ENCODE data around the gene KIAA1549. TPM values are rescaled to one million over a fixed set of nuclear protein-coding genes. Genes with fewer than 3 reads are reported as not detected.

KIAA1549 gene
- total and polyA plus RNA-seq, 2 donors (not counting 1 experiment from before 2014, with no cell fraction given), result under 0.01 to 0.52 TPM

GRCh38 chr7:138918756-138919155 is 62.4 kb downstream of the KIAA1549 start:
- Histone ChIP-seq H3K9me3 (ENCODE audit: control extremely low read depth in 1 of 3, control insufficient read depth in 2 of 3, insufficient read depth in 1 of 3, low read length in 2 of 3) (no peaks in the 10 kb centered on the region), H3K4me1 (ENCODE audit: control insufficient read depth in 2 of 2, insufficient read depth in 2 of 2, low read length in 2 of 2) (no peaks in the 10 kb centered on the region), H4K20me1 (ENCODE audit: control insufficient read depth, insufficient read depth, low read length, poor library complexity, severe bottlenecking) (no peaks in the 10 kb centered on the region), H2AFZ (ENCODE audit: insufficient read depth, low read depth, low read length, poor library complexity, severe bottlenecking) (no peak overlapping the region), H3K9ac (ENCODE audit: low read length) (no peak overlapping the region), H3K27ac (ENCODE audit: low read length in 2 of 2) (no peak overlapping the region), H3K79me2 (ENCODE audit: control insufficient read depth, insufficient read depth, low read length) (no peaks in the 10 kb centered on the region), H3K4me3 (ENCODE audit: control extremely low read depth in 1 of 5, extremely low read depth in 1 of 5, insufficient read depth in 1 of 5, low read depth in 2 of 5, low read length in 4 of 5) (no peak overlapping the region), H3K27me3 (replicated peaks in 1 of 4; ENCODE audit: control extremely low read depth in 1 of 4, control insufficient read depth in 3 of 4, insufficient read depth in 4 of 4, low read length in 3 of 4) (no peaks in the 10 kb centered on the region), H3K36me3 (replicated peaks in 1 of 2; ENCODE audit: control extremely low read depth in 1 of 2, control insufficient read depth in 1 of 2, extremely low read depth in 1 of 2, insufficient read depth in 2 of 2, low read length in 1 of 2) (no peaks in the 10 kb centered on the region), H3K4me2 (replicated peaks; ENCODE audit: low read depth, low read length, poor library complexity, severe bottlenecking) (no peak overlapping the region)
- H3K9me3 Mint-ChIP-seq (ENCODE audit: insufficient read depth), result no peaks in the 10 kb centered on the region
- TF ChIP-seq CTCF (IDR thresholded peaks at IDR 0.05) (no peak), EZH2 (IDR thresholded peaks at IDR 0.05; ENCODE audit: borderline replicate concordance, insufficient read depth, low read depth, low read length, poor library complexity, severe bottlenecking) (no peak)
- POLR2A ChIA-PET, result no interaction called here
- H3K27ac Mint-ChIP-seq, result no peak overlapping the region
- DNase-seq (no peak), ATAC-seq (ENCODE audit: low read depth) (no peak)
- no peak overlapping the region for H3K4me3 Mint-ChIP-seq
- 99% methylated on average over 10 of the region's 10 CpGs for WGBS (ENCODE audit: insufficient coverage)
- H3K27me3 Mint-ChIP-seq, result peaks cover 13% of the 10 kb centered on the region
- CTCF ChIA-PET, result no interaction called here
- H3K4me1 Mint-ChIP-seq, result no peaks in the 10 kb centered on the region
- intact Hi-C loops (cut with micrococcal nuclease), result no loop called here

GRCh38 chr7:138918176-138918575 is 63.0 kb downstream of the KIAA1549 start:
- Histone ChIP-seq H3K27ac (ENCODE audit: low read length in 2 of 2) (no peak overlapping the region), H3K4me1 (ENCODE audit: control insufficient read depth in 2 of 2, insufficient read depth in 2 of 2, low read length in 2 of 2) (no peaks in the 10 kb centered on the region), H3K4me3 (ENCODE audit: control extremely low read depth in 1 of 5, extremely low read depth in 1 of 5, insufficient read depth in 1 of 5, low read depth in 2 of 5, low read length in 4 of 5) (no peak overlapping the region), H3K36me3 (replicated peaks in 1 of 2; ENCODE audit: control extremely low read depth in 1 of 2, control insufficient read depth in 1 of 2, extremely low read depth in 1 of 2, insufficient read depth in 2 of 2, low read length in 1 of 2) (no peaks in the 10 kb centered on the region), H4K20me1 (ENCODE audit: control insufficient read depth, insufficient read depth, low read length, poor library complexity, severe bottlenecking) (no peaks in the 10 kb centered on the region), H3K9me3 (ENCODE audit: control extremely low read depth in 1 of 3, control insufficient read depth in 2 of 3, insufficient read depth in 1 of 3, low read length in 2 of 3) (no peaks in the 10 kb centered on the region), H3K27me3 (replicated peaks in 1 of 4; ENCODE audit: control extremely low read depth in 1 of 4, control insufficient read depth in 3 of 4, insufficient read depth in 4 of 4, low read length in 3 of 4) (no peaks in the 10 kb centered on the region), H3K4me2 (replicated peaks; ENCODE audit: low read depth, low read length, poor library complexity, severe bottlenecking) (no peak overlapping the region), H3K79me2 (ENCODE audit: control insufficient read depth, insufficient read depth, low read length) (no peaks in the 10 kb centered on the region), H2AFZ (ENCODE audit: insufficient read depth, low read depth, low read length, poor library complexity, severe bottlenecking) (no peak overlapping the region), H3K9ac (ENCODE audit: low read length) (no peak overlapping the region)
- no peak overlapping the region for H3K27ac Mint-ChIP-seq
- no peak for DNase-seq
- H3K4me1 Mint-ChIP-seq, result no peaks in the 10 kb centered on the region
- WGBS (ENCODE audit: insufficient coverage), result 95% methylated on average over 13 of the region's 13 CpGs
- ATAC-seq (ENCODE audit: low read depth), result no peak
- TF ChIP-seq CTCF (IDR thresholded peaks at IDR 0.05) (no peak), EZH2 (IDR thresholded peaks at IDR 0.05; ENCODE audit: borderline replicate concordance, insufficient read depth, low read depth, low read length, poor library complexity, severe bottlenecking) (no peak)
- peaks cover 13% of the 10 kb centered on the region for H3K27me3 Mint-ChIP-seq
- no peaks in the 10 kb centered on the region for H3K9me3 Mint-ChIP-seq (ENCODE audit: insufficient read depth)
- ChIA-PET CTCF (no interaction called here), POLR2A (no interaction called here)
- no peak overlapping the region for H3K4me3 Mint-ChIP-seq
- intact Hi-C loops (cut with micrococcal nuclease), result no loop called here

All from B cell (primary cell).